ENCODE measurements around the gene SPNS2. TPM values are rescaled to one million over a fixed set of nuclear protein-coding genes. Genes with fewer than 3 reads are reported as not detected.

Gene SPNS2
- total RNA-seq, 1 donor from 2014 or later: 0.38 TPM

- Mint-ChIP-seq H3K4me3 (no peak overlapping the region), H3K27ac (no peak overlapping the region), H3K9me3 (no peaks in the 10 kb centered on the region), H3K36me3 (ENCODE audit: low read depth) (no peaks in the 10 kb centered on the region), H3K27me3 (peaks cover 7% of the 10 kb centered on the region), H3K4me1 (no peaks in the 10 kb centered on the region)
- ChIA-PET CTCF (no interaction called here), POLR2A (no interaction called here)
- no peak for TF ChIP-seq CTCF (IDR thresholded peaks at IDR 0.05)
- DNase-seq: no peak
- no peak for ATAC-seq (ENCODE audit: low read depth)
- intact Hi-C loops (cut with micrococcal nuclease): no loop called here
Observed at GRCh38 chr17:4472286-4472685, 26.4 kb upstream of the SPNS2 start.

GRCh38 chr17:4474093-4474492 lies 24.6 kb upstream of the SPNS2 start:
- ChIA-PET CTCF (no interaction called here), POLR2A (interaction anchor here (0.6 kb wide), 1 partner anchor 702 kb away, joined by 5 read pairs; no protein-coding TSS in a partner anchor)
- H3K27ac Mint-ChIP-seq: no peak overlapping the region
- ATAC-seq (ENCODE audit: low read depth) (no peak), DNase-seq (no peak)
- no peaks in the 10 kb centered on the region for H3K36me3 Mint-ChIP-seq (ENCODE audit: low read depth)
- TF ChIP-seq CTCF (IDR thresholded peaks at IDR 0.05): no peak
- no peak overlapping the region for H3K4me3 Mint-ChIP-seq
- intact Hi-C loops (cut with micrococcal nuclease): no loop called here
- H3K27me3 Mint-ChIP-seq: peaks cover 7% of the 10 kb centered on the region
- no peaks in the 10 kb centered on the region for H3K9me3 Mint-ChIP-seq
- H3K4me1 Mint-ChIP-seq: no peaks in the 10 kb centered on the region

- peaks cover 7% of the 10 kb centered on the region for H3K27me3 Mint-ChIP-seq
- ChIA-PET POLR2A (no interaction called here), CTCF (no interaction called here)
- intact Hi-C loops (cut with micrococcal nuclease): no loop called here
- TF ChIP-seq CTCF (IDR thresholded peaks at IDR 0.05): no peak
- no peak overlapping the region for H3K27ac Mint-ChIP-seq
- H3K9me3 Mint-ChIP-seq: no peaks in the 10 kb centered on the region
- ATAC-seq (ENCODE audit: low read depth) (no peak), DNase-seq (no peak)
- no peaks in the 10 kb centered on the region for H3K4me1 Mint-ChIP-seq
- H3K36me3 Mint-ChIP-seq (ENCODE audit: low read depth): no peaks in the 10 kb centered on the region
- no peak overlapping the region for H3K4me3 Mint-ChIP-seq
Observed at GRCh38 chr17:4475001-4475400, 23.7 kb upstream of the SPNS2 start.

- ChIA-PET CTCF (no interaction called here), POLR2A (no interaction called here)
- no peak for TF ChIP-seq CTCF (IDR thresholded peaks at IDR 0.05)
Observed at GRCh38 chr17:4475463-4475862, 23.2 kb upstream of the SPNS2 start.

GRCh38 chr17:4476017-4476416 lies 22.7 kb upstream of the SPNS2 start:
- Mint-ChIP-seq H3K27ac (no peak overlapping the region), H3K36me3 (ENCODE audit: low read depth) (no peaks in the 10 kb centered on the region), H3K27me3 (peaks cover 7% of the 10 kb centered on the region), H3K4me3 (no peak overlapping the region), H3K9me3 (no peaks in the 10 kb centered on the region), H3K4me1 (peaks cover 4% of the 10 kb centered on the region)
- ATAC-seq (ENCODE audit: low read depth): no peak
- intact Hi-C loops (cut with micrococcal nuclease): no loop called here
- TF ChIP-seq CTCF (IDR thresholded peaks at IDR 0.05): no peak
- CTCF ChIA-PET: no interaction called here
- POLR2A ChIA-PET: no interaction called here
- DNase-seq: no peak

More at GRCh38 chr17:4475463-4475862, 23.2 kb upstream of the SPNS2 start:
- Mint-ChIP-seq H3K36me3 (ENCODE audit: low read depth) (no peaks in the 10 kb centered on the region), H3K4me1 (no peaks in the 10 kb centered on the region), H3K27ac (no peak overlapping the region), H3K27me3 (peaks cover 7% of the 10 kb centered on the region), H3K4me3 (no peak overlapping the region), H3K9me3 (no peaks in the 10 kb centered on the region)
- intact Hi-C loops (cut with micrococcal nuclease): no loop called here
- ATAC-seq (ENCODE audit: low read depth) (no peak), DNase-seq (no peak)
